Measurements from ENCODE around the gene GARRE1.

- TF ChIP-seq RAD21 (IDR thresholded peaks at IDR 0.05 in 1 of 2, conservative IDR thresholded peaks at IDR 0.05 in 1 of 2; ENCODE audit: low read depth in 2 of 2, low read length in 2 of 2): no peak
- no peak for TF ChIP-seq EP300 (IDR thresholded peaks at IDR 0.05; ENCODE audit: borderline replicate concordance in 1 of 2, low read depth in 2 of 2, low read length in 2 of 2)
- TF ChIP-seq, protein P1, sequence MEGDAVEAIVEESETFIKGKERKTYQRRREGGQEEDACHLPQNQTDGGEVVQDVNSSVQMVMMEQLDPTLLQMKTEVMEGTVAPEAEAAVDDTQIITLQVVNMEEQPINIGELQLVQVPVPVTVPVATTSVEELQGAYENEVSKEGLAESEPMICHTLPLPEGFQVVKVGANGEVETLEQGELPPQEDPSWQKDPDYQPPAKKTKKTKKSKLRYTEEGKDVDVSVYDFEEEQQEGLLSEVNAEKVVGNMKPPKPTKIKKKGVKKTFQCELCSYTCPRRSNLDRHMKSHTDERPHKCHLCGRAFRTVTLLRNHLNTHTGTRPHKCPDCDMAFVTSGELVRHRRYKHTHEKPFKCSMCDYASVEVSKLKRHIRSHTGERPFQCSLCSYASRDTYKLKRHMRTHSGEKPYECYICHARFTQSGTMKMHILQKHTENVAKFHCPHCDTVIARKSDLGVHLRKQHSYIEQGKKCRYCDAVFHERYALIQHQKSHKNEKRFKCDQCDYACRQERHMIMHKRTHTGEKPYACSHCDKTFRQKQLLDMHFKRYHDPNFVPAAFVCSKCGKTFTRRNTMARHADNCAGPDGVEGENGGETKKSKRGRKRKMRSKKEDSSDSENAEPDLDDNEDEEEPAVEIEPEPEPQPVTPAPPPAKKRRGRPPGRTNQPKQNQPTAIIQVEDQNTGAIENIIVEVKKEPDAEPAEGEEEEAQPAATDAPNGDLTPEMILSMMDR (IDR thresholded peaks at IDR 0.05; ENCODE audit: control extremely low read depth in 1 of 3, insufficient read depth in 1 of 3, low read depth in 1 of 3, low read length in 3 of 3): no peak
- no peak for TF ChIP-seq RFX5 (IDR thresholded peaks at IDR 0.05; ENCODE audit: borderline replicate concordance, low read depth, low read length)
- no peak for TF ChIP-seq POLR2AphosphoS5 (IDR thresholded peaks at IDR 0.05; ENCODE audit: low read depth, low read length)
- TF ChIP-seq TEAD4 (IDR thresholded peaks at IDR 0.05; ENCODE audit: low read depth, low read length): no peak
- TF ChIP-seq, protein P2, sequence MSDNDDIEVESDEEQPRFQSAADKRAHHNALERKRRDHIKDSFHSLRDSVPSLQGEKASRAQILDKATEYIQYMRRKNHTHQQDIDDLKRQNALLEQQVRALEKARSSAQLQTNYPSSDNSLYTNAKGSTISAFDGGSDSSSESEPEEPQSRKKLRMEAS (IDR thresholded peaks at IDR 0.05): no peak
- TF ChIP-seq FOSL1 (IDR thresholded peaks at IDR 0.05; ENCODE audit: insufficient read depth, low read depth, low read length): no peak
- TF ChIP-seq SP2 (IDR thresholded peaks at IDR 0.05; ENCODE audit: low read length): no peak
- TF ChIP-seq EGR1 (IDR thresholded peaks at IDR 0.05; ENCODE audit: borderline replicate concordance, low read depth, low read length): no peak
- no peak for TF ChIP-seq EZH2 (IDR thresholded peaks at IDR 0.05; ENCODE audit: low read depth, low read length, severe bottlenecking)
Observed at GRCh38 chr19:34217952-34218817, 36.2 kb upstream of the GARRE1 start.

Data from H1 (cell line).